Measurements from ENCODE around the gene USP10.

- TF ChIP-seq KDM5A (IDR thresholded peaks at IDR 0.05), result no peak
- no peak for TF ChIP-seq CTCF (IDR thresholded peaks at IDR 0.05)
- TF ChIP-seq E2F6 (IDR thresholded peaks at IDR 0.05; ENCODE audit: borderline replicate concordance, low read depth), result no peak
- no peak for TF ChIP-seq MAFK (IDR thresholded peaks at IDR 0.05; ENCODE audit: partially characterized antibody)
- no peak for TF ChIP-seq REST (IDR thresholded peaks at IDR 0.05)
- no peak for TF ChIP-seq BCL3 (IDR thresholded peaks at IDR 0.05)
- TF ChIP-seq PBX3 (IDR thresholded peaks at IDR 0.05), result no peak
- TF ChIP-seq MAX (IDR thresholded peaks at IDR 0.05), result no peak
- TF ChIP-seq KDM1A (IDR thresholded peaks at IDR 0.05; ENCODE audit: low read depth), result no peak
Observed at GRCh38 chr16:84808826-84809225, 109.0 kb downstream of the USP10 start.

Measured in A549 (cell line).